Measurements from ENCODE around the gene SYT1.

DNA sequence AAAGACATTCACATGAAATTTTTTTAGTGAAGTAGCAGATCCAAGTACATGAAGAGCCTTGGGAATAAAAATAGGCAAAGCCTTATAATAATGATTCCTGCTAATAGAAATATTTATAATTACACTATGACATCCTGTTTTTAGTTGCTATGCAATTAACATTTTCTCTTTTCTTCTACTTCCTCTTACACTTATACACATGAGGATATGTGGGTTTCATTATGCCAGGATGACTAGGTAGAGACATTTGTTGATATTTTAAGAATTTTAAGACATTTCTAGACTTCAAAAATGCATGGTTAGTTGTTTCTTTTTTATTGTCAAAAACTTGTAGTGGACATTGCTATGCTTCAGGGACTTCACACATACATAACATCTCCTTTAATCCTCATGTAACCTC is 326.8 kb downstream of the SYT1 start:
- TF ChIP-seq, protein P1, sequence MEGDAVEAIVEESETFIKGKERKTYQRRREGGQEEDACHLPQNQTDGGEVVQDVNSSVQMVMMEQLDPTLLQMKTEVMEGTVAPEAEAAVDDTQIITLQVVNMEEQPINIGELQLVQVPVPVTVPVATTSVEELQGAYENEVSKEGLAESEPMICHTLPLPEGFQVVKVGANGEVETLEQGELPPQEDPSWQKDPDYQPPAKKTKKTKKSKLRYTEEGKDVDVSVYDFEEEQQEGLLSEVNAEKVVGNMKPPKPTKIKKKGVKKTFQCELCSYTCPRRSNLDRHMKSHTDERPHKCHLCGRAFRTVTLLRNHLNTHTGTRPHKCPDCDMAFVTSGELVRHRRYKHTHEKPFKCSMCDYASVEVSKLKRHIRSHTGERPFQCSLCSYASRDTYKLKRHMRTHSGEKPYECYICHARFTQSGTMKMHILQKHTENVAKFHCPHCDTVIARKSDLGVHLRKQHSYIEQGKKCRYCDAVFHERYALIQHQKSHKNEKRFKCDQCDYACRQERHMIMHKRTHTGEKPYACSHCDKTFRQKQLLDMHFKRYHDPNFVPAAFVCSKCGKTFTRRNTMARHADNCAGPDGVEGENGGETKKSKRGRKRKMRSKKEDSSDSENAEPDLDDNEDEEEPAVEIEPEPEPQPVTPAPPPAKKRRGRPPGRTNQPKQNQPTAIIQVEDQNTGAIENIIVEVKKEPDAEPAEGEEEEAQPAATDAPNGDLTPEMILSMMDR (IDR thresholded peaks at IDR 0.05): no peak
- no peak for TF ChIP-seq POLR2A (IDR thresholded peaks at IDR 0.05; ENCODE audit: low read depth)
